OCI-LY7 (cell line): Measurements from ENCODE around the gene ADAM29. TPM values are rescaled to one million over a fixed set of nuclear protein-coding genes. Genes with fewer than 3 reads are reported as not detected.
"Not testable (repeated sequence)": the region's sequence is repeated elsewhere in the genome, so short reads cannot be mapped to it uniquely, and the experiment has no call there.

ENCODE experiments used
- BruUV-seq: library from RNA; stranded (reverse); fragments of 400-500 nt; replicated peaks from 2 replicates; lab custom pipeline; 2021; lab: Mats Ljungman, UMichigan
- CTCF ChIA-PET: fragments of 300-600 bp; sonication (Branson Sonifier 250); formaldehyde crosslinking; loops from one replicate; lab custom pipeline; 2022; ENCODE audit warnings: antibody characterized with exemption; ENCODE audit not compliant: unreplicated experiment; lab: Charles Lee
- POLR2A ChIA-PET: fragments of 300-600 bp; sonication (Branson Sonifier 250); formaldehyde crosslinking; loops from one replicate; lab custom pipeline; 2022; ENCODE audit warnings: antibody characterized with exemption; lab: Charles Lee
- DNase-seq: peaks from one replicate; pipeline ENCODE4 v3.0.0-alpha.2; 2015; ENCODE audit warnings: low spot score
- H2AFZ ChIP-seq: fragments of 200-600 bp; sonication (generic), shearing (Covaris generic); 2 replicates; pipeline ENCODE4 v1.6.1; 2014; ENCODE audit warnings: mild to moderate bottlenecking, antibody characterized with exemption, low read length, moderate library complexity
- H3K27ac ChIP-seq: fragments of 200-600 bp; sonication (generic); 2 replicates; pipeline ENCODE4 v1.5.1; 2014; ENCODE audit warnings: mixed run types, low read depth, mild to moderate bottlenecking, moderate library complexity, low read length, inconsistent platforms; ENCODE audit not compliant: poor library complexity, severe bottlenecking
- H3K36me3 ChIP-seq: fragments of 200-600 bp; sonication (generic); 2 replicates; pipeline ENCODE4 v1.6.1; 2014; ENCODE audit warnings: mild to moderate bottlenecking, antibody characterized with exemption, low read length, moderate library complexity, mixed read lengths; ENCODE audit not compliant: insufficient read depth
- H3K4me1 ChIP-seq: fragments of 200-600 bp; sonication (generic); 2 replicates; pipeline ENCODE4 v1.5.1; 2014; ENCODE audit warnings: mild to moderate bottlenecking, low read length; ENCODE audit not compliant: insufficient read depth, poor library complexity, severe bottlenecking
- H3K4me2 ChIP-seq: fragments of 200-600 bp; sonication (generic); 2 replicates; pipeline ENCODE4 v1.6.1; 2014; ENCODE audit warnings: mild to moderate bottlenecking, low read length
- H3K4me3 ChIP-seq: fragments of 200-600 bp; sonication (generic); 2 replicates; pipeline ENCODE4 v1.5.1; 2014; ENCODE audit warnings: mild to moderate bottlenecking, low read depth, low read length; ENCODE audit not compliant: poor library complexity, severe bottlenecking
- H3K79me2 ChIP-seq: fragments of 200-600 bp; sonication (generic); 2 replicates; pipeline ENCODE4 v1.6.1; 2016; ENCODE audit warnings: low read depth, mild to moderate bottlenecking, low read length, moderate library complexity, mixed read lengths; ENCODE audit not compliant: insufficient read depth
- H3K9me2 ChIP-seq: fragments of 200-600 bp; sonication (generic); 2 replicates; pipeline ENCODE4 v1.6.1; 2016; ENCODE audit warnings: mild to moderate bottlenecking, low read length, mixed read lengths; ENCODE audit not compliant: insufficient read depth
- H3K9me3 ChIP-seq: fragments of 200-600 bp; sonication (generic); 2 replicates; pipeline ENCODE4 v1.6.1; 2014; ENCODE audit warnings: mild to moderate bottlenecking, mixed run types, low read length, mixed read lengths
- H4K20me1 ChIP-seq: fragments of 200-600 bp; sonication (generic); 2 replicates; pipeline ENCODE4 v1.6.1; 2014; ENCODE audit warnings: mild to moderate bottlenecking, antibody characterized with exemption, low read length, moderate library complexity, mixed read lengths; ENCODE audit not compliant: insufficient read depth
- CTCF ChIP-seq: fragments of 200-600 bp; sonication (generic); conservative IDR thresholded peaks from 2 replicates; pipeline ENCODE4 v1.5.1; 2014; ENCODE audit warnings: mild to moderate bottlenecking, antibody characterized with exemption, low read length, moderate library complexity, mixed read lengths
- EZH2phosphoT487 ChIP-seq: fragments of 200-600 bp; sonication (generic); IDR thresholded peaks from 2 replicates; pipeline ENCODE4 v1.6.1; 2018; ENCODE audit warnings: low read depth, borderline replicate concordance, mild to moderate bottlenecking, mixed run types, antibody characterized with exemption, low read length, moderate library complexity, mixed read lengths
- intact Hi-C: fragments of 100-400 bp; cut with micrococcal nuclease; formaldehyde crosslinking; loops from one replicate; pipeline ENCODE4 v1.10.0; 2022; ENCODE audit not compliant: unreplicated experiment
- total RNA-seq, 2 experiments: library from RNA; depleted of rRNA in 1 of 2; stranded (reverse); fragments of >200 nt in 1 of 2; shearing (Covaris generic) in 1 of 2; gene quantifications; 2 replicates each; pipeline ENCODE4 v1.2.3, GENCODE V29; 2014 to 2022

Gene ADAM29
- total RNA-seq, 2 experiments from 2014 or later, result 1.0 to 1.2 TPM

- H3K4me3 ChIP-seq, result no peak overlapping the region
- no peaks in the 10 kb centered on the region for H3K79me2 ChIP-seq
- TF ChIP-seq CTCF, result no peak
- TF ChIP-seq EZH2phosphoT487, result no peak
- DNase-seq, result peak; percentile 22
- no peaks in the 10 kb centered on the region for H4K20me1 ChIP-seq
- no TSS peak for BruUV-seq
- H3K4me1 ChIP-seq, result peaks cover 6% of the 10 kb centered on the region
- no peaks in the 10 kb centered on the region; the same call in 1 of the 2 replicates for H3K36me3 ChIP-seq
- H3K4me2 ChIP-seq, result no peak overlapping the region
- no peaks in the 10 kb centered on the region for H3K9me2 ChIP-seq
- CTCF ChIA-PET, result no interaction called here
- peak overlapping the region; percentile 5; the same call in 1 of the 2 replicates for H2AFZ ChIP-seq
- no peak overlapping the region for H3K27ac ChIP-seq
- peaks cover 28% of the 10 kb centered on the region for H3K9me3 ChIP-seq
- intact Hi-C loops, result no loop called here
- POLR2A ChIA-PET, result interaction anchor here (0.8 to 1.5 kb wide), 3 partner anchors 10 to 177 kb away, joined by 3 to 4 read pairs (median 4); no protein-coding TSS in a partner anchor
These were observed 65.1 kb downstream of the ADAM29 start for GRCh38 chr4:174983128-174983750.

- H3K4me1 ChIP-seq, BruUV-seq, H2AFZ ChIP-seq, DNase-seq, H3K79me2 ChIP-seq, H3K27ac ChIP-seq, H3K4me3 ChIP-seq, H3K9me2 ChIP-seq, H3K36me3 ChIP-seq, H4K20me1 ChIP-seq, intact Hi-C loops, CTCF ChIA-PET, H3K4me2 ChIP-seq: not testable (repeated sequence)
- peaks cover 28% of the 10 kb centered on the region for H3K9me3 ChIP-seq
- POLR2A ChIA-PET, result interaction anchor here (1.4 to 1.5 kb wide), 2 partner anchors 10 to 37 kb away, joined by 4 read pairs; no protein-coding TSS in a partner anchor
These were observed 65.7 kb downstream of the ADAM29 start for GRCh38 chr4:174983870-174984269.

GRCh38 chr4:174989791-174990190 is 71.6 kb downstream of the ADAM29 start:
- CTCF ChIA-PET, result interaction anchor here (1.2 kb wide), 1 partner anchor 14 kb away, joined by 3 read pairs; no protein-coding TSS in a partner anchor
- Histone ChIP-seq H4K20me1 (no peaks in the 10 kb centered on the region), H3K9me3 (peaks cover 42% of the 10 kb centered on the region; the same call in 1 of the 2 replicates), H3K4me3 (no peak overlapping the region), H3K27ac (no peak overlapping the region), H3K36me3 (peaks cover 5% of the 10 kb centered on the region; the same call in 1 of the 2 replicates), H2AFZ (no peak overlapping the region; the same call in 1 of the 2 replicates), H3K9me2 (no peaks in the 10 kb centered on the region), H3K79me2 (no peaks in the 10 kb centered on the region), H3K4me2 (no peak overlapping the region), H3K4me1 (no peaks in the 10 kb centered on the region)
- TF ChIP-seq CTCF (no peak), EZH2phosphoT487 (no peak)
- no peak for DNase-seq
- intact Hi-C loops, result no loop called here
- BruUV-seq, result no TSS peak
- POLR2A ChIA-PET, result interaction anchor here (0.8 to 3.8 kb wide), 7 partner anchors 10 to 1283 kb away, joined by 3 to 16 read pairs (median 3); no protein-coding TSS in a partner anchor
